ENCODE measurements around the gene PPP1R13L. TPM values are rescaled to one million over a fixed set of nuclear protein-coding genes. Genes with fewer than 3 reads are reported as not detected.

The PPP1R13L gene
- total and polyA plus RNA-seq, 2 donors (not counting 1 experiment from before 2014, with no cell fraction given): 3.0 to 5.8 TPM

DNA sequence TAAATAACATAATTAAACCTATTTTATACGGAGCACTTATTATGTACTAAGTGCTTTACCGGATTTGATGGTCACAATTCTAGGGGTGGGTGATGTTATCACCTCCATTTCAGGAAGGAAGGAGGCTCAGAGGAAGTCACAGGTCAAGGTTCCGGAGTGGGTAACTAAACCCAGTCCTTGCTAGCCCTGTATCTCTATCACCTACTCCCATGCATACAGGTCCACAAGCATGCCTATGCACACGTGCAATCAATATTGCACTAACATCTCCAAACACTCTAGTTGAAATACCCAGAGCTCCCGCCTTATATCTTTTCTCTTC, 45.1 kb upstream of the PPP1R13L start:
- Histone ChIP-seq H3K9me3 (ENCODE audit: control insufficient read depth, insufficient read depth, low read depth, low read length) (no peaks in the 10 kb centered on the region), H4K20me1 (ENCODE audit: control insufficient read depth, extremely low read depth, insufficient read depth, low read length) (no peaks in the 10 kb centered on the region), H3K4me1 (ENCODE audit: control insufficient read depth, extremely low read depth, insufficient read depth, low read length) (peaks cover 2% of the 10 kb centered on the region), H3K27me3 (ENCODE audit: control insufficient read depth, insufficient read depth, low read length) (no peaks in the 10 kb centered on the region), H3K36me3 (ENCODE audit: control insufficient read depth, insufficient read depth, low read length) (no peaks in the 10 kb centered on the region), H3K4me2 (ENCODE audit: extremely low read depth, insufficient read depth, low read length) (peak overlapping the region; percentile 78), H3K79me2 (ENCODE audit: control insufficient read depth, insufficient read depth, low read length) (no peaks in the 10 kb centered on the region), H3K4me3 (replicated peaks in 1 of 4; ENCODE audit: control extremely low read depth in 1 of 4, insufficient read depth in 1 of 4, low read depth in 3 of 4, low read length in 4 of 4) (peak overlapping the region in 2 of 4 experiments; percentile 58 to 67), H3K27ac (ENCODE audit: insufficient read depth, low read length) (peak overlapping the region; percentile 94), H3K9ac (ENCODE audit: insufficient read depth, low read length) (peak overlapping the region; percentile 74), H2AFZ (ENCODE audit: low read length) (no peak overlapping the region)
- DNase-seq (ENCODE audit: low read depth in 2 of 2): no peak
- TF ChIP-seq EZH2 (IDR thresholded peaks at IDR 0.05; ENCODE audit: low read length, missing control alignments): no peak
- TF ChIP-seq CTCF (conservative IDR thresholded peaks at IDR 0.05 in 1 of 2, IDR thresholded peaks at IDR 0.05 in 1 of 2; ENCODE audit: low read depth in 1 of 2, low read length in 2 of 2): no peak

- no peaks in the 10 kb centered on the region for H4K20me1 ChIP-seq (ENCODE audit: control insufficient read depth, extremely low read depth, insufficient read depth, low read length)
- no peak overlapping the region for H3K9ac ChIP-seq (ENCODE audit: insufficient read depth, low read length)
- no peak for TF ChIP-seq EZH2 (IDR thresholded peaks at IDR 0.05; ENCODE audit: low read length, missing control alignments)
- TF ChIP-seq CTCF (conservative IDR thresholded peaks at IDR 0.05 in 1 of 2, IDR thresholded peaks at IDR 0.05 in 1 of 2; ENCODE audit: low read depth in 1 of 2, low read length in 2 of 2): no peak
- H3K4me3 ChIP-seq (replicated peaks in 1 of 4; ENCODE audit: control extremely low read depth in 1 of 4, insufficient read depth in 1 of 4, low read depth in 3 of 4, low read length in 4 of 4): no peak overlapping the region
- H3K9me3 ChIP-seq (ENCODE audit: control insufficient read depth, insufficient read depth, low read depth, low read length): no peaks in the 10 kb centered on the region
- DNase-seq (ENCODE audit: low read depth in 2 of 2): no peak
- H3K79me2 ChIP-seq (ENCODE audit: control insufficient read depth, insufficient read depth, low read length): no peaks in the 10 kb centered on the region
- no peak overlapping the region for H2AFZ ChIP-seq (ENCODE audit: low read length)
- H3K36me3 ChIP-seq (ENCODE audit: control insufficient read depth, insufficient read depth, low read length): no peaks in the 10 kb centered on the region
- no peaks in the 10 kb centered on the region for H3K27me3 ChIP-seq (ENCODE audit: control insufficient read depth, insufficient read depth, low read length)
- no peak overlapping the region for H3K4me2 ChIP-seq (ENCODE audit: extremely low read depth, insufficient read depth, low read length)
- H3K27ac ChIP-seq (ENCODE audit: insufficient read depth, low read length): no peak overlapping the region
- H3K4me1 ChIP-seq (ENCODE audit: control insufficient read depth, extremely low read depth, insufficient read depth, low read length): peaks cover 5% of the 10 kb centered on the region
These were observed 44.0 kb upstream of the PPP1R13L start for GRCh38 chr19:45448887-45449299.

DNA sequence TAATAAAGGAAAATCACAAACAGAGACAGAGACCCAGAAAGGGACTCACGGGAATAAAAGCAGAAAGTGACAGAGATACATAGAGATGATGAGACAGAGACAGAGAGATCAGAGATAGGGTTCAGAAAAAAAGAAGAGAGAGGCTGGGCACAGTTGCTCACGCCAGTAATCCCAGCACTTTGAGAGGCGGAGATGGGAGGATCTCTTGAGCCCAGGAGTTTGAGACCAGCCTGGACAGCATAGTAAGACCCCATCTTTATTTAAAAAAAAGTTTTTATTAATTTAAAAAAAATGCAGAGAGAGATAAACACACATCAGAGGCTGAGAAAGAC, 43.5 kb upstream of the PPP1R13L start:
- peaks cover 5% of the 10 kb centered on the region for H3K4me1 ChIP-seq (ENCODE audit: control insufficient read depth, extremely low read depth, insufficient read depth, low read length)
- no peaks in the 10 kb centered on the region for H3K27me3 ChIP-seq (ENCODE audit: control insufficient read depth, insufficient read depth, low read length)
- H3K36me3 ChIP-seq (ENCODE audit: control insufficient read depth, insufficient read depth, low read length): no peaks in the 10 kb centered on the region
- H3K4me3 ChIP-seq (replicated peaks in 1 of 4; ENCODE audit: control extremely low read depth in 1 of 4, insufficient read depth in 1 of 4, low read depth in 3 of 4, low read length in 4 of 4): no peak overlapping the region
- H3K9me3 ChIP-seq (ENCODE audit: control insufficient read depth, insufficient read depth, low read depth, low read length): no peaks in the 10 kb centered on the region
- H3K79me2 ChIP-seq (ENCODE audit: control insufficient read depth, insufficient read depth, low read length): no peaks in the 10 kb centered on the region
- no peak overlapping the region for H3K27ac ChIP-seq (ENCODE audit: insufficient read depth, low read length)
- no peak for DNase-seq (ENCODE audit: low read depth in 2 of 2)
- TF ChIP-seq EZH2 (IDR thresholded peaks at IDR 0.05; ENCODE audit: low read length, missing control alignments) (no peak), CTCF (conservative IDR thresholded peaks at IDR 0.05 in 1 of 2, IDR thresholded peaks at IDR 0.05 in 1 of 2; ENCODE audit: low read depth in 1 of 2, low read length in 2 of 2) (no peak)
- H2AFZ ChIP-seq (ENCODE audit: low read length): no peak overlapping the region
- no peak overlapping the region for H3K4me2 ChIP-seq (ENCODE audit: extremely low read depth, insufficient read depth, low read length)
- no peak overlapping the region for H3K9ac ChIP-seq (ENCODE audit: insufficient read depth, low read length)
- H4K20me1 ChIP-seq (ENCODE audit: control insufficient read depth, extremely low read depth, insufficient read depth, low read length): no peaks in the 10 kb centered on the region
